Testis (tissue), 3 donors: Measurements from ENCODE around the gene EIF4E1B. TPM values are rescaled to one million over a fixed set of nuclear protein-coding genes. Genes with fewer than 3 reads are reported as not detected.

ENCODE experiments used
- DNase-seq: peaks from one replicate; pipeline ENCODE4 v3.0.0-alpha.2; 2019
- H3K27ac ChIP-seq, 2 donors: fragments of 200-600 bp; sonication (generic); one replicate each; pipeline ENCODE4 v1.5.1; 2019
- H3K27me3 ChIP-seq: fragments of 200-600 bp; sonication (generic); one replicate; pipeline ENCODE4 v1.5.1; 2019
- H3K36me3 ChIP-seq: fragments of 200-600 bp; sonication (generic); one replicate; pipeline ENCODE4 v1.5.1; 2017; ENCODE audit warnings: low read depth; ENCODE audit errors: missing control alignments
- H3K4me1 ChIP-seq: fragments of 200-600 bp; sonication (generic); one replicate; pipeline ENCODE4 v1.5.1; 2019
- H3K4me3 ChIP-seq, 2 donors: fragments of 200-600 bp; sonication (generic); one replicate each; pipeline ENCODE4 v1.5.1; 2017 to 2019
- H3K9me3 ChIP-seq: fragments of 200-600 bp; sonication (generic); one replicate; pipeline ENCODE4 v1.5.1; 2017
- POLR2A ChIP-seq: fragments of 450-650 bp; IDR thresholded peaks from one replicate; pipeline ENCODE4 v1.6.1; 2017; ENCODE audit warnings: antibody characterized with exemption, mild to moderate bottlenecking, moderate library complexity
- WGBS, 2 donors: methylation state at CpG; one replicate each; pipeline ENCODE4 v1.1.5; 2018; 5-methylcytosine and 5-hydroxymethylcytosine counted together
- intact Hi-C: fragments of 100-400 bp; cut with DNase I; formaldehyde crosslinking; loops from one replicate; pipeline ENCODE4 v1.15.1; 2023; ENCODE audit warnings: low total_unique reads
- polyA plus RNA-seq: library from polyadenylated mRNA; stranded (reverse); fragments of 350-450 nt; fragmentation: Illumina TruSeq; extraction: RNeasy Lipid Tissue Mini Kit (QIAGEN cat#74804); gene quantifications from one replicate; pipeline ENCODE4 v1.2.3, GENCODE V29; 2014; ENCODE audit warnings: low read depth, low replicate concordance; ENCODE audit not compliant: insufficient read depth
- total RNA-seq, 2 donors: library from RNA; depleted of rRNA; stranded (reverse); fragments of >200 nt; gene quantifications; one replicate each; pipeline ENCODE4 v1.2.3, GENCODE V29; 2016
- TF ChIP-seq, protein P1 (sequence below), 3 experiments: fragments of 450-650 bp in 2 of 3; fragments of 200-600 bp in 1 of 3; sonication (generic) in 1 of 3; IDR thresholded peaks; one replicate each; pipeline ENCODE4 v1.5.1; 2016 to 2019; ENCODE audit warnings: antibody characterized with exemption in 3 of 3, mild to moderate bottlenecking in 2 of 3, moderate library complexity in 1 of 3

Gene EIF4E1B
- total and polyA plus RNA-seq, 3 donors from 2014 or later: 0.99 to 2.4 (median 1.0) TPM

DNA sequence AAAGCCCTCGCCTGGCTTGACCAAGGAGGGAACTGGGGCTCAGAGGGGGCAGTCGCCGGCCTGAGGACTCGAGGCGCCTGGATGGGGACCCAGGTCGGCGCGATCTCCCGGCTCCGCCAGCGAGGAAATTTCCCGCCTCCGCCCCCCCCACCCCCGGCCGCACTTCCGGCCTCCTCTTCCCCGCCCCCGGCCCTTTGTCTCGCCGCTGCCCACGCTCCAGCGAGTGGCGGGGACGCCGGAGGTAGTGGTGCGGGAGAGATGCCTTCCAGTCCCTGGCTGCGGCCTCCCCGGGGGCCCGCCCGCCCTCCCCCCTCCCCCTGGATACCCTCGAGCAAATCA is 20.1 kb upstream of the EIF4E1B start:
- H3K4me1 ChIP-seq: peaks cover 4% of the 10 kb centered on the region
- H3K4me3 ChIP-seq: peak overlapping the region; percentile 55 to 67
- no peaks in the 10 kb centered on the region for H3K36me3 ChIP-seq
- H3K27ac ChIP-seq: no peak overlapping the region
- DNase-seq: no peak
- H3K9me3 ChIP-seq: no peaks in the 10 kb centered on the region
- WGBS, 2 donors: 2% methylated on average over 25 of the region's 31 CpGs; no CpG with 5 or more reads in 1 of the 2 donors
- H3K27me3 ChIP-seq: no peaks in the 10 kb centered on the region
- TF ChIP-seq, protein P1, sequence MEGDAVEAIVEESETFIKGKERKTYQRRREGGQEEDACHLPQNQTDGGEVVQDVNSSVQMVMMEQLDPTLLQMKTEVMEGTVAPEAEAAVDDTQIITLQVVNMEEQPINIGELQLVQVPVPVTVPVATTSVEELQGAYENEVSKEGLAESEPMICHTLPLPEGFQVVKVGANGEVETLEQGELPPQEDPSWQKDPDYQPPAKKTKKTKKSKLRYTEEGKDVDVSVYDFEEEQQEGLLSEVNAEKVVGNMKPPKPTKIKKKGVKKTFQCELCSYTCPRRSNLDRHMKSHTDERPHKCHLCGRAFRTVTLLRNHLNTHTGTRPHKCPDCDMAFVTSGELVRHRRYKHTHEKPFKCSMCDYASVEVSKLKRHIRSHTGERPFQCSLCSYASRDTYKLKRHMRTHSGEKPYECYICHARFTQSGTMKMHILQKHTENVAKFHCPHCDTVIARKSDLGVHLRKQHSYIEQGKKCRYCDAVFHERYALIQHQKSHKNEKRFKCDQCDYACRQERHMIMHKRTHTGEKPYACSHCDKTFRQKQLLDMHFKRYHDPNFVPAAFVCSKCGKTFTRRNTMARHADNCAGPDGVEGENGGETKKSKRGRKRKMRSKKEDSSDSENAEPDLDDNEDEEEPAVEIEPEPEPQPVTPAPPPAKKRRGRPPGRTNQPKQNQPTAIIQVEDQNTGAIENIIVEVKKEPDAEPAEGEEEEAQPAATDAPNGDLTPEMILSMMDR (IDR thresholded peaks at IDR 0.05): no peak
- no peak for TF ChIP-seq POLR2A
- intact Hi-C loops: no loop called here

DNA sequence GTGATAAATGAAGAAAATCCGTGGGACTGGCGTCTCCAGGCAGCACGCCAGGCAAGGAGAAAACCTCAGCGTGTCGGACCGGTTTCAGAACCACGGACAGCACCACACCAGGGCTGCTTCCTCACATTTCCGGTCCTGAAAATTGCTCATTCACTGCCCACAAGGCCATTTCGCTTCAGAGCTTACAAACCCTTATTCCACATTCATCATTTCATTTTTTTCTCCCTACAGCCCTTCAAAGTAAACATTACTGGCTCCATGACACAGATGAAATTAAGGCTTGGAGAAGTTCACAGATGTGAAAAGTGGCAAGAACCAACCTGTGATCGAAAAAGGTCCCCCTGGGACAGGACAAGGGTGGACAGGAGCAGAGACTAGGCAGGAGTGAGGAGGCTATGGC is 19.0 kb upstream of the EIF4E1B start:
- peaks cover 4% of the 10 kb centered on the region for H3K4me1 ChIP-seq
- no peaks in the 10 kb centered on the region for H3K9me3 ChIP-seq
- WGBS, 2 donors: 10% methylated on average over 10 of the region's 10 CpGs
- no peaks in the 10 kb centered on the region for H3K27me3 ChIP-seq
- no peak overlapping the region for H3K27ac ChIP-seq
- no peak overlapping the region for H3K4me3 ChIP-seq
- no peaks in the 10 kb centered on the region for H3K36me3 ChIP-seq
- DNase-seq: peak; percentile 88
- TF ChIP-seq, protein P1 (IDR thresholded peaks at IDR 0.05): no peak
- TF ChIP-seq POLR2A: no peak
- intact Hi-C loops: no loop called here

DNA sequence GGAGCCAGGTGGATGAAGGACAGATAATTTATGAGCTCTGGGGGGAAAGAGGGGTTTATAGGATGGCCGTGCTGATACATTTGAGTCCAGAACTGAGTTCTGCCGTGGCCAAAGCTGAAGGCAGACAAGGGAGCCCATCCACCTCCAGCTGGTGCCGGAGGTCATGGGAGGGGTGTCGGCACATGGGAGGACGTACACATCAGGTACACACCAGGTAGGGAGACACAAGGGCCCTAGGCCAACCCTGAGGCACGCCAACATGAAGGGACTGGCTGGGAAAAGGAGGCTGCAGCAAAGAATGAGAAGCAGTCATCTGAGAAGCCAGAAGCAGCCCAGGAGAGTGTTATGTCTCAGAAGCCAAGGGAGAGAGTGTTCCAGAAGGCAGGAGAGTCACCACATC is 18.5 kb upstream of the EIF4E1B start:
- 85 to 91% methylated on average over 6 of the region's 6 CpGs for WGBS, 2 donors
- Histone ChIP-seq H3K4me3 (no peak overlapping the region), H3K27ac (no peak overlapping the region), H3K9me3 (no peaks in the 10 kb centered on the region), H3K36me3 (no peaks in the 10 kb centered on the region), H3K4me1 (peaks cover 4% of the 10 kb centered on the region), H3K27me3 (no peaks in the 10 kb centered on the region)
- intact Hi-C loops: no loop called here
- TF ChIP-seq, protein P1 (IDR thresholded peaks at IDR 0.05): no peak
- no peak for TF ChIP-seq POLR2A
- no peak for DNase-seq

DNA sequence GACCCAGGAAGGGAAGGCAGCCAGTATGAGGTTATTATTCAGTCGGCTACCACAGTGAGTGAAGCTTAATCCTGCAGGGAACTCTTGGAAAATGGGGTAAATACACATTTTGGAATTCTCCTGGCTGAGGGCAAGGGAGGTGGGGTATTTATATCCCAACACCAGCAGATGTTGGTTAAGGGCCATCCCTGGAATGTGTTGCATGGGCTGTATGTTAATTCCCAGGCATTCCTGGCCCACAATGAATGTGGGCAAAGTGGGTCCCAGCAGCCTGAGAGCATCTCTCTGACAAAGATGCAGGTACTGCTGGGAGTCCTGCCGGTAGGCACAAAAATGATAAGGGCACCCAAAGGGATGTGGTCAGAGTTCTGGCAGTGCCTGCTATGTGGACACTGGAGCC is 17.6 kb upstream of the EIF4E1B start:
- no peaks in the 10 kb centered on the region for H3K27me3 ChIP-seq
- peaks cover 4% of the 10 kb centered on the region for H3K4me1 ChIP-seq
- no peak overlapping the region for H3K4me3 ChIP-seq
- no peaks in the 10 kb centered on the region for H3K36me3 ChIP-seq
- no peak overlapping the region for H3K27ac ChIP-seq
- 54 to 72% methylated on average over 2 of the region's 2 CpGs for WGBS, 2 donors
- no peaks in the 10 kb centered on the region for H3K9me3 ChIP-seq
- intact Hi-C loops: no loop called here
- TF ChIP-seq, protein P1 (IDR thresholded peaks at IDR 0.05): no peak
- no peak for TF ChIP-seq POLR2A
- DNase-seq: no peak

DNA sequence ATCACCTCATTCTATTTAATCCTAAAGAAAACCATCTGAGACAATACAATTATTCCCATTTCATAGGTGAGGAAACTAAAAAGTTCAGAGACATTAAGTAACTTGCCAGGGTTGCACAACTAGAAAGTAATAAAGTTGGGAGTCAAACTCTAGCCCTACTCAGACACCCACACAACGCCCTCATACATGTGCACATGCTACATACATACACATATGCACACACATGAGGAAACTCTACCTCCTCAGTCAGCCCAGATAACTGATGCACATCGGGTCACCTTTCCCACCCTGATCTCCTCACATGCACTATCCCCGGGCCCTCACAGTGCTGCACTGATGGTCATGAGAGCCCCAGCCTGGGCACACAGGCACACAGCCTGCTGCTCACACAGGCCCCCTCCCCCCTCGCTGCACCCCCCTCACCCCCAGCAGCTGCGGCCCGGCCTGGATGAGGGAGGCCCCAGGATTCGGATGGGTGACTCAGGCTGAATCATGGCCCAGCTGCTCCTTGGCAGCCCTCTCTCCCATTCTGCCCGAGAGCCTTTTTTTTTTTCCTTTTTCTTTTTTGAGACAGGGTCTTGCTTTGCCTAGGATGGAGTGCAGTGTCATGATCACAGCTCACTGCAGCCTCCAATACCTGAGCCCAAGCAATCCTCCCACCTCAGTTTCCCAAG is 15.5 kb upstream of the EIF4E1B start:
- intact Hi-C loops: no loop called here
- H3K36me3 ChIP-seq: no peaks in the 10 kb centered on the region
- H3K27ac ChIP-seq: no peak overlapping the region
- DNase-seq: no peak
- peaks cover 13% of the 10 kb centered on the region for H3K4me1 ChIP-seq
- TF ChIP-seq, protein P1 (IDR thresholded peaks at IDR 0.05): no peak
- TF ChIP-seq POLR2A: no peak
- no peak overlapping the region for H3K4me3 ChIP-seq
- no peaks in the 10 kb centered on the region for H3K9me3 ChIP-seq
- H3K27me3 ChIP-seq: no peaks in the 10 kb centered on the region
- 63 to 74% methylated on average over 8 of the region's 8 CpGs for WGBS, 2 donors
